Activated CD8-positive, alpha-beta memory T cell treated with anti-CD3 and anti-CD28 coated beads, Interleukin-2, amount 50 U/mL, for 1 hour (primary cell): ENCODE measurements around the gene MACO1.
"Not testable (repeated sequence)": the region's sequence is repeated elsewhere in the genome, so short reads cannot be mapped to it uniquely, and the experiment has no call there.

ENCODE experiments used
- DNase-seq: peaks from one replicate; pipeline ENCODE4 v3.0.0-alpha.2; 2020; ENCODE audit errors: extremely low read depth

The MACO1 gene

DNA sequence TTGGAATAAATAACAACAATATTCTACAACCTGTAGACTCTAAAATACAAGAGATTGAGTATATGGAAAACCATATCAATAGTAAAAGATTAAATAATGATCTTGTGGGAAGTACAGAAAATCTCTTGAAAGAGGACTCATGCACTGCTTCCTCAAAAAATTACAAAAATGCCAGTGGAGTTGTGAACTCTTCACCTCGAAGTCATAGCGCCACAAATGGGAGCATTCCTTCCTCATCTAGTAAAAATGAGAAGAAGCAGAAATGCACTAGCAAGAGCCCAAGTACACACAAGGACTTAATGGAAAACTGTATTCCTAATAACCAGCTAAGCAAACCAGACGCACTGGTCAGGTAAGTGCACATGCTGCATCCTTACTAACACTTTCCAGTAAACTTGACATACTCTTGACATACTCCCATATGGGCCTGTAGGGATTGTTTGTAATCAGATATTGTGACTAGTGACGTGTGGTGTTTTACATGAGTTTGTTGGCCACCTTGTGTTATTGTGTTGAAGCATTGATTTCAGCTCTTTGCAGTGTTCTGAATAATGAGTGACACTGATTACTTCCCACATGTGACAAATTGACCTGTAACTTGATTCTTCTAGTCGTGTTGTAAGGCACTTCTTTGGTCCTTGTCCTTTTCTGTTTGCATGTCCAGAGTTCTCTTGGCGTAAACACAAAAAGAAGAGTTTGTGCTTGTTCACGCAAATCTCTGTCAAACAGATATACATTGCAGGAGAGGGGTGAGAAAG is 28.0 kb downstream of the MACO1 start:
- no peak for DNase-seq

GRCh38 chr1:25460020-25460419 is 29.3 kb downstream of the MACO1 start:
- DNase-seq: no peak

GRCh38 chr1:25460816-25461215 is 30.1 kb downstream of the MACO1 start:
- DNase-seq: not testable (repeated sequence)

DNA sequence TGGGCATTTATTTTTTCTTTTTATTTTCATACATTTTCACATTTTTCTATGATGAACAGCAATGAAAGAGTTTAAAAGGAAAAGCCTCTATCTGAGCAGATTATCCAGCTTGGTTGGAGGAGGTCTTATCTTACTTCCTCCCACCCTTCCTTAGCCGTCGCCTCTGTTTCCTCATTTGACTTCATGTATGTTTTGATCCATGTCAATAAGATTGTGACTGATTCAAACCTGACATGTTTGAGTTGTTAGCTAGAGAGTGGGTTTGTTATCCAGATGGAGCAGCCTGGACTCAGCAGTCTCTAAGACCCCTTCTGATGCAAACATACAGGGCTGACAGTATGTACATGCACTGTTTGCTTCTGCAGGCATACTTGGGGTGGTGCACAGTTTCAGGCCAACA is 31.2 kb downstream of the MACO1 start:
- no peak for DNase-seq

GRCh38 chr1:25462732-25463131 is 32.0 kb downstream of the MACO1 start:
- no peak for DNase-seq

- DNase-seq: no peak
Measured at GRCh38 chr1:25467193-25467592, 36.5 kb downstream of the MACO1 start.

DNA sequence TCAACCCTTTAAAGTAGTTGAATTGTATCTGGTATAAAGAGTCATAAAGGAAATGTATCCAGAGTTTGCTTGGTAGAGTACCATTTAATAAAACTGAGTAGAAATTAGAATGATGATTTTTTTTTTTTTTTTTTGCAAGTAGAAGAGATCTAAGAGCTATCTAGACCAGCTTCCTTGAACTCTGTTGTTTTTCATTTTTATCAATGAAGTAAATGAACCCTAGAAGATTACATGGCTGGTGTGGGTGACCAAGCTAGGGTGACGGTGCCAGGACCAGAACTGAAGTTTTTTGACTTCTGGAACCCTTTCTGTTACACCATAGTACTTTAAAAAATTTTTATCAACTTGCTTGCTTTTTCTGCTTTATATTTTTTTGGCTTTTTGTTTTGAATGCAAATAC is 36.9 kb downstream of the MACO1 start:
- DNase-seq: no peak

DNA sequence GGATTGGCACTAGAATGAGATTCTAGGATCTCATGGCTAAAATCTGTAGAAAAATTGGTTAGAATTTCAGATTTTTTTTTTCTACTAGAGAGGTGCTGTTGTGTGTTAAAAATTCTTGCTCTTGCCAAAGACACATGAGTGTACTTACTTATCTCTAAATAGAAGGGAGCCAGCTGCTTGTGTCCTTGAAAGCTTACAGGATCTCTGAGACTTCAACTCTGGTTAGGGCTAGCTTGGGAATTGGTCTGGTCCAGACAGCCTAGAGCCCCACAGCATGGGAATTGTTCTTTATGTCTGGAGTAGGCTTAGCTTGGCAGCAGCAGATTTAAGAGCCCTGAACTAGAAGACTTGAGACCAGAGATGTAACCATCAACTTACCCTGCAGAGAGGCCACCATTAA is 37.3 kb downstream of the MACO1 start:
- DNase-seq: no peak

DNA sequence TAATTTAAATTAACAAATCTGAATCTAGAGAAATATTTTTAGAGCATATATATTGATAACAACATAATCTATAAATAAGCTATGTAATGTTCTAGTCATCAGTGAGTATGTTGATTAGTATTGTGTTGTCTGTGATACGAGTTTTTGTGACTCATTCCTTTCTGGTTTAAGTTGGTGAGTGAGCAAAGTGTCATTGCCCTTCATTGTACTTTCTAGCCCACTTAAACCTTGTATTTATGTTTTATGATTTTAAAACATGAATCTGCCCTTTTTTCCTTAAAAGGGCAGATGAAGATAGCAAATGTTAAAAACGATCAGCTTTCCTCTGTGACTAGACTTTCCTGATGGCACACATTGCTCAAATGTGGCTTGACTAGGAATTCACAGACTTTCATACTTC is 38.5 kb downstream of the MACO1 start:
- DNase-seq: no peak

DNA sequence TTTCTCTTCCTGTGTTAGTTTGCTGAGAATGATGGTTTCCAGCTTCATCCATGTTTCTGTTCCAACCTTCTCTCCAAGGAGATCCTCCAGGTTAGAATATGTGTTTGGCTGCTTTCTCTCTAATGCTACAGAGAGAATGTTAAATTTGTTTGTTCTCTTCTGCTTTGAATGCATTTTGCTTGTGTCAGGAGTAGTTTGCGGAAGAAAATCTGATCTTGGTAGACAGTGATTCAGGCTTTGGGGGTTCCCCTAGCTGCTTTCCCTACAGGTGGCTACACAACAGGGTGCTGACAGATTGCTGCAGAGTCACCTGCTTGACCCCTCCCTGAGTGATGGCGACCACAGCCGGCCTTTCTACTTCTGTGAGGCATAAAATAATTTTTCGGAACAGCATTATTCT is 41.8 kb downstream of the MACO1 start:
- no peak for DNase-seq

DNA sequence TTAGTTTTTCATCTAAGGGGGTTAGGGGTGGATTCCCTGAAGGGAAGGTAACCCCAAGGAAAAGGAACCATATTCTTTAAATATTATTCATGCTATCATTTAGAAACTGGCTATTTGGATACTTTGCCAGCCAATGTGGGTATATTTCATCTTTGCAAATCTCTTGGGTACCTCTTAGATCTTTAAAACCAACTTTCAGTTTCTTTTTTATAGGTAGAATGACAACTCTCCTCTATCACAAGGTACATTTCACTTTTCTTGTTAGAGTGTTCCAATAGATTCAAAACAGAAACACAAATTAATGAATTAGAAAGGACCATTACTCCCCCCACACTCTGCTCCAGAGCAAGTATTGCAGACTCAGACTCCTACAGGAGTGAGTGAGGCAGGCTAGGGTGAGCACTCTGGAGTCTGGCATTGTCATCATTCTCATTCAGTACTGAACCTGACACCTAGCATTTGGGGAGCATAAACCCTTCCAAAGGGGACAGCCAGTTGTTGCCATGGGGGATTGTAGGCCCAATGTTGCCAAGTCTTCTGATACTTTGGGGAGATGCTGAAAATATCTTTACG is 43.0 kb downstream of the MACO1 start:
- DNase-seq: no peak

GRCh38 chr1:25474439-25475047 is 43.8 kb downstream of the MACO1 start:
- no peak for DNase-seq

- no peak for DNase-seq
Measured at GRCh38 chr1:25476186-25477097, 45.7 kb downstream of the MACO1 start.

DNA sequence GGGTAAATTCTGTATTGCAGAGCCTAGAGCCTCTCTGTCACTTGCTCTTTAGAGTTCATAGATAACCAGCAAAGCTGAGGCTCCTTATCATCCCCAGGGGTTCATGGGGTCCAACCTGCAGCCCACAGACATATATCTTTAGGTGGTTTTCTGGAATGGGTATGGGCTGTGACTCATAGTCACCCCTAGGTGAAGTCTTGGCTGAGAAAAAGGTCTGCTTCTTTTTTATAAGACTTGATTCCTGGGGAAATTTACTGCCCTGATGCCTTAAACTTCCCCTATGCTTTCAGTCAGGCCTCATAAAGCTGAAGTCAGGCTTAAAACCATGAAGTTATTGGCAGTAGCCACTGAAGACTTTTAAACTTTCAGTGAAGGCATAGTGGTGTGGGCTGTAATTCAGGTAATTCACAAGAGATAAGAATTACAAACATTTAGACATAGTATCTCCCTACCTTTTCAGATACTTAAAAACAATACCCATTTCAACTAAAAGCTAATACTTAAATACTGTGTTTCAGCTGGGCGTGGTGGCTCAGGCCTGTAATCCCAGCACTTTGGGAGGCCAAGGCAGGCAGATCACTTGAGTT is 46.8 kb downstream of the MACO1 start:
- no peak for DNase-seq

DNA sequence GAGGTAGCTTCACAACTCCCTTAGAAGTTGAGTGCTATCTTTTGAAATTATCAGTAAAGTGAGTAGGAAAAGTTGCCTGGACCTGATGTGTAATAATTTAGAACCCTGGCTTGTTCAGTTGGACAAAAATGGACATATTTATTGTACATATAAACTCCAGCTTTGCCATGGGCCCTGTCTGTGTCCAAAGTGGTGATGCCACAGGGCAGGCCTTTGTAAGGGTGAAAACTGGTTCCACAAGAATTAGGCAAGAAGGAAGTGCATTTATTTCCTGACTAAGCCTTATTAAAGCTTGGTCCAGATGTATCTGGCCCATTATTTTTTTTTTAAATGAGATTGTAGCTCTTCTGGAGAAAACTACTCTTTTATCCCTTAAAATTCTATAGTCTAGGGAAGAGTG is 47.9 kb downstream of the MACO1 start:
- no peak for DNase-seq

DNA sequence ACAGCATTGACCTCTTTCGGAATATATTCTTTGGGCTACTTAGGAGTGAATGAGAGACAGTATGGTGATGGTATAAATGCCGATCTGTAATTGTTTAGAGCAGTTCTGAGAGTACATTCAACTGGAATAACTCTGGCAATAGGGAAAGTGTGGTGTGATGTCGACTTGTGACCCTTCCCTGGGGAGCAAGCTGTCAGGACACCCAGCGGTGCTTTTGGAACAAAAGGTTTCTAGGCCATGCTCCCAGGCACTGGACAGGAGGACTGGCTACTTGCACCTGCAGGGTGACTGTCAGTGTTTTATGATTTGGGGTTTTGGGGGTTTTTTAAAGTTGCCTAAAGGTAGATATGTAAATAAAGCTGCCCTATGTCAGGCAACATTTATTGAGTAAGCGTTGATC is 50.9 kb downstream of the MACO1 start:
- DNase-seq: no peak

- no peak for DNase-seq
Measured at GRCh38 chr1:25482211-25482610, 51.5 kb downstream of the MACO1 start.

DNA sequence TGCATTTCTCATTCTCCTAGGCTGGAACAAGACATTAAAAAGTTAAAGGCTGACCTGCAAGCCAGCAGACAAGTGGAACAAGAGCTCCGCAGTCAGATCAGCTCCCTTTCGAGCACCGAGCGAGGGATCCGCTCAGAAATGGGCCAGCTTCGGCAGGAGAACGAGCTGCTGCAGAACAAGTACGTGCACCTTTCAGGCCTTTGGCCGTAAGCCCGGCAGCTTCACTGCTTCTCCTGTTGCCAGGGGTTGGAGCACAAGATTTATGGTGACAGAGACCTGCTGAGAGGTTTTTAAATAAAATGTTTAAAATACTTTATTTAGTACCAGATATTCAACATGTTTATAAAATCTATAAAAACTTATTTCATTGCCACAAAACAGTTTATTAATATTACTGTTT is 53.4 kb downstream of the MACO1 start:
- DNase-seq: no peak

GRCh38 chr1:25484533-25484932 is 53.8 kb downstream of the MACO1 start:
- DNase-seq: no peak

DNA sequence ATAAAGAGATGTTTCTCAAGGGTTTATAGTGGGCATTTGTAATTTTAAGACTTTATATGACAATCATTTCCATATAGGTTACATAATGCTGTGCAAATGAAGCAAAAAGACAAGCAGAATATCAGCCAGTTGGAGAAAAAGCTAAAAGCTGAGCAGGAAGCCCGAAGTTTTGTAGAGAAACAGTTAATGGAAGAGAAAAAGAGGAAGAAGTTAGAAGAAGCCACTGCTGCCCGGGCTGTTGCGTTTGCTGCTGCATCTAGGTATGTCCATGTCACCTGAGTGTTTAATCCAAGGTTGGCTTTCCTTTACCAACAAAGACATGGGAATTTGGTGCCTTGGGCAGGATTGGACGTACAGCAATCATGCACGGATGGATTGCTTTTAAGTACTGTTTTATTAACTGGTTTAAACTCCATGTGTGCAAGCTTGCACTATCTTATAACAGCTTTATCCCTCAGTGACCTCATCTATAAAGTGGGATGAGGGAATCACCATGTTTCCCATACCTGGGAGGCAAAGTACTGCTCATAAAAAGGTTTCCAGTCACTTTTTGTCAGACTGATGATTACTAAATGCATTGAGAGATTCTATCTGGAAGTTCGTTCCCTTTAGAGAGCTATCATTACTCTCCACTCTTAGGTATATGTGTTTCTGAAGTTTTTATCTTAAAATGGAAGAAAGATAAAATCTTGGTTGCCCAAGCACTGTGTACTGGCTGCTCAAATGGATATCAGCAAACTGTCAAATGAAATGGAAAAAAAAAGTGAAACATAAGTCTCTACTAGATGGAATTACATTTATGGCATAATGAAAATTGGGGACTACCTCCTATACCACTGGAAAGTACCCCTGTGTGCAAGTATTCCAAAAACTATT is 55.1 kb downstream of the MACO1 start:
- no peak for DNase-seq

- DNase-seq: no peak
Measured at GRCh38 chr1:25486602-25487001, 55.9 kb downstream of the MACO1 start.
